ENCODE measurements around the gene HOXB5. TPM values are rescaled to one million over a fixed set of nuclear protein-coding genes. Genes with fewer than 3 reads are reported as not detected.

The HOXB5 gene
- total RNA-seq, 1 donor from 2014 or later = 3.9 TPM

DNA sequence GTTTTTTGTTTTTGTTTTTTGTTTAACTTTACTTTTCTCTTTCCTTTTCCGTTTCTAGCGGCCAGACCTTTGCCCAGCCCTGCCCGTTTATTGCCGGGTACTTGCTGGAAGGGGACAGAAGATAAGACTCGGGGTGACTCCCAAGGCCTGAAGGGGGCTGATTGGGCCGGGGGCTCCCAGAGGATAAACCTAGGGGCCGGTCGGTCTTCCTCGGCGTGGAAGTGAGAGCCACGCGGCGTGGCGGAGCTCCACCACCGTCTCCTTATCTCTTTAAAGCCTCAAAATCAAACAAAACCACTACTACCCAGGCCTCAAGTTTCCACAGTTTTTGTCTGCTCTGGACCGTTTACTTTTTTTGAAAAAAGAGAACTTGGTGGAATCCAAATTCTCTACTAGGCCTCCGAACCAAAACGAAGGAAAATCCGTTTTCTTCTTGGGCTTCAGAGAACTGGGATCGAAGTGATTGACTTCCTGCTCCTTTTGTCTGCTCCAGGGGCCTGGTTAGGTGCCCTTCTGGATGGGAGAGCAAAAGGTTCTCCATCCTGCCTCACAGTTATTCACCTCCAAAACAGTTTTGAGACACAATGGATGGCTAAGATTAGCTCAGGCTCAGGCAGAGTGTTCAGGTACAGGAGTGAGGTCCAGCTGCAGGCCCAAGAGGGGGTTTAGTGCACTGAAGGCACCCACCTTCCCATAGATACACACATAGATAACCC, 41.1 kb upstream of the HOXB5 start:
- ATAC-seq = no peak
- Histone ChIP-seq H3K27me3 (ENCODE audit: low read depth) (peaks cover 100% of the 10 kb centered on the region), H3K9me3 (no peaks in the 10 kb centered on the region), H3K4me3 (no peak overlapping the region), H3K27ac (no peak overlapping the region), H3K4me1 (peaks cover 5% of the 10 kb centered on the region), H3K36me3 (no peaks in the 10 kb centered on the region)
- TF ChIP-seq, protein P1, sequence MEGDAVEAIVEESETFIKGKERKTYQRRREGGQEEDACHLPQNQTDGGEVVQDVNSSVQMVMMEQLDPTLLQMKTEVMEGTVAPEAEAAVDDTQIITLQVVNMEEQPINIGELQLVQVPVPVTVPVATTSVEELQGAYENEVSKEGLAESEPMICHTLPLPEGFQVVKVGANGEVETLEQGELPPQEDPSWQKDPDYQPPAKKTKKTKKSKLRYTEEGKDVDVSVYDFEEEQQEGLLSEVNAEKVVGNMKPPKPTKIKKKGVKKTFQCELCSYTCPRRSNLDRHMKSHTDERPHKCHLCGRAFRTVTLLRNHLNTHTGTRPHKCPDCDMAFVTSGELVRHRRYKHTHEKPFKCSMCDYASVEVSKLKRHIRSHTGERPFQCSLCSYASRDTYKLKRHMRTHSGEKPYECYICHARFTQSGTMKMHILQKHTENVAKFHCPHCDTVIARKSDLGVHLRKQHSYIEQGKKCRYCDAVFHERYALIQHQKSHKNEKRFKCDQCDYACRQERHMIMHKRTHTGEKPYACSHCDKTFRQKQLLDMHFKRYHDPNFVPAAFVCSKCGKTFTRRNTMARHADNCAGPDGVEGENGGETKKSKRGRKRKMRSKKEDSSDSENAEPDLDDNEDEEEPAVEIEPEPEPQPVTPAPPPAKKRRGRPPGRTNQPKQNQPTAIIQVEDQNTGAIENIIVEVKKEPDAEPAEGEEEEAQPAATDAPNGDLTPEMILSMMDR (IDR thresholded peaks at IDR 0.05) = no peak
- intact Hi-C loops (cut with DNase I) = no loop called here
- DNase-seq = no peak

DNA sequence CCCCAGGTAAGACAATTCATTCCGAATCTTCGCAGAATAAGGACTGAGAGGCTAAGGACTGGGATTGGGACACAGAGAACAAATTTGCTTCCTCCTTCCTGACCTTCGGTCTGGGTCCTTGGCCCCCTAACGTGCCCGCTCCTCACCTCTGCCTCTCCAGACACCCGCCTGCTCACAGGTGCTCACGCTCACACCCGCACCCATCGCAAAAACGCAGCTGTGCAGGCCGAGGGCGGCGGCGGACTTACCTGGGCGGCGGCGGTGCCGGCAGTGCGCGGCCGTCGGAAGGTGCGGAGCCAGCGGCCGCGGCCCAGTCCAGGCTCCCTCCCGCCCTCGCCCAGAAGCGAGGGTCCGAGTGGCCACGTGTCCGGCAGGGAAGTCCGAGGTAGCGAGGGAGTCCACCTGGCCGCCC, 39.7 kb upstream of the HOXB5 start:
- Histone ChIP-seq H3K4me3 (no peak overlapping the region), H3K9me3 (no peaks in the 10 kb centered on the region), H3K27ac (no peak overlapping the region), H3K27me3 (ENCODE audit: low read depth) (peaks cover 100% of the 10 kb centered on the region), H3K4me1 (peaks cover 5% of the 10 kb centered on the region), H3K36me3 (no peaks in the 10 kb centered on the region)
- intact Hi-C loops (cut with DNase I) = no loop called here
- TF ChIP-seq, protein P1 (IDR thresholded peaks at IDR 0.05) = no peak
- DNase-seq = no peak
- ATAC-seq = no peak

DNA sequence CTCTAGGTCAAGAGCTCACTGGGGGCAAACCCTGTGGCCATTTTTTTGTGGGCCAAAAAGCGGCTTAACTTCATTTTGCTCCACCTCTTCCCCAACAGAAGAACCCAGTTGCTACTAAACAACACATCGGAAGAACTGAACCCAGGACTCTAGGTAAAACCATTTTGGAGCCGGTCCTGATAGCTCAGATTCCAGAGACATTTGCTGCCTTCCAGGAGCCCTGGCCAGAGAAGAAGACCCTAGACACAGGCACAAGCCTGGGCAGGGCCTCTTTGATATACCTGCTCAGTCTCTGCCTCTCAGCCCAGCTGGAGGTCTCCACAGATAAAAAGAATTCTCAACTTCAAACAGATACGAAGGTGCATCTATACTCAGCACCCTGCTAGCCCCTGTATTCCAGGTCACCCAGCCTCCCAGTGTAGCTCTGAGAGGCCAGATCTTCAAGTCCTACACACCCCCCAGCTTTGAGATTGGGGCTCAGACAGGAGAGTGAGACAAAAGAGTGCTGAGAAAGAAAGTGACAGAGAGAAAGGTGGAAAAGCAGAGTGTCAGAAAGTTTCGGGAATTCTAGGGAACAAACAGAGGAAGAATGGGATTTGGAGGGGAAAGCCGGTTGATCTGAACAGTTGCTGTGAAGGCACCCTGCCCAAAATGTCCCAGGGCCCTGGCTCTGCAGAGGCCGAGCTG, 39.1 kb upstream of the HOXB5 start:
- DNase-seq = no peak

DNA sequence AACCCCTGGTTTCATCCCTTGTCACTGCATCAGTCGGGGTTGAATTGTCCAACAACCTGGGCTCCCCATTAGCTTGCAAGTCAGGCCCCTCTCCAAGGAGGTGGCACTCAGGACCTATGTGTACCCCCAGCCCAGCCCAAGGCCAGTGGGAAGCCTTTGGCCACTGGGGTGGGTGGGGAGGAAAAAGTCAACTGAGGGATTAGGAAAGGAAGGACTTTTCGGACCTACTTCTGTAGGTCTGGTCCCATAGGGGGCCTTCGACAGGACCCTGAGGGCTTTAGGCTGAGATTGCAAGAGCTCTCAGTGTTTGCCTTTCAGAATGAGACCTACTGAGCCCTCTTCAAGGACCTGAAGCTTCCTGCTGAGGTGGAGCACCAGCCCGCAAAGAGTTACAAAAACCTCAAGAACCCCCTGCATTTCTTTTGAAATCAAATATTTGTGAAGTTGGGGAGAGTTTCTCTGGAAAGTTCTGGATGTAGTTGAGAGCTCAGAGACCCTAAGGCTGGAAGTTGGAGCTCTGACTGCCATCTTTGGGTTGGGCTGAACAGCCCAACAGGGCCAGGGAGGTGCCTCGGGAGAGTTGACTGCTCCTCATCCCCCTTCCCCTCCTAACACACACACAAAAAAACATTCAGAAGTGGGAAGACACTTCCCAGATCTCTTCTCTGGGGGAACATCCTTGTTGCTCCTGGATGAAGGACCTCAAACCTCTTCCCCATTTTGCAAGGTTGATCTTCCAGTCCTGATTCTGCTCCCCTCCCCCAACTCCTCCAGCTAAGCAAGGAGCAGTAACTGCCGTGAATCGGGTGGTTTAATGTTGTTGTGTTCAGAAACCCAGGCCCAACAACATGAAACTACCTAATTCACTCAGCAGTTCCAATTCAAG, 38.4 kb upstream of the HOXB5 start:
- TF ChIP-seq, protein P1 (IDR thresholded peaks at IDR 0.05) = no peak
- H3K27me3 ChIP-seq (ENCODE audit: low read depth) = peaks cover 100% of the 10 kb centered on the region
- no peak overlapping the region for H3K27ac ChIP-seq
- H3K4me3 ChIP-seq = no peak overlapping the region
- no peaks in the 10 kb centered on the region for H3K36me3 ChIP-seq
- H3K9me3 ChIP-seq = no peaks in the 10 kb centered on the region
- intact Hi-C loops (cut with DNase I) = no loop called here
- DNase-seq = no peak
- ATAC-seq = no peak
- H3K4me1 ChIP-seq = peaks cover 8% of the 10 kb centered on the region

More for the DNA sequence above, 39.1 kb upstream of the HOXB5 start:
- no peak for ATAC-seq
- Histone ChIP-seq H3K4me3 (no peak overlapping the region), H3K27me3 (ENCODE audit: low read depth) (peaks cover 100% of the 10 kb centered on the region), H3K9me3 (no peaks in the 10 kb centered on the region), H3K27ac (no peak overlapping the region), H3K36me3 (no peaks in the 10 kb centered on the region), H3K4me1 (peaks cover 5% of the 10 kb centered on the region)
- intact Hi-C loops (cut with DNase I) = no loop called here
- TF ChIP-seq, protein P1 (IDR thresholded peaks at IDR 0.05) = no peak

DNA sequence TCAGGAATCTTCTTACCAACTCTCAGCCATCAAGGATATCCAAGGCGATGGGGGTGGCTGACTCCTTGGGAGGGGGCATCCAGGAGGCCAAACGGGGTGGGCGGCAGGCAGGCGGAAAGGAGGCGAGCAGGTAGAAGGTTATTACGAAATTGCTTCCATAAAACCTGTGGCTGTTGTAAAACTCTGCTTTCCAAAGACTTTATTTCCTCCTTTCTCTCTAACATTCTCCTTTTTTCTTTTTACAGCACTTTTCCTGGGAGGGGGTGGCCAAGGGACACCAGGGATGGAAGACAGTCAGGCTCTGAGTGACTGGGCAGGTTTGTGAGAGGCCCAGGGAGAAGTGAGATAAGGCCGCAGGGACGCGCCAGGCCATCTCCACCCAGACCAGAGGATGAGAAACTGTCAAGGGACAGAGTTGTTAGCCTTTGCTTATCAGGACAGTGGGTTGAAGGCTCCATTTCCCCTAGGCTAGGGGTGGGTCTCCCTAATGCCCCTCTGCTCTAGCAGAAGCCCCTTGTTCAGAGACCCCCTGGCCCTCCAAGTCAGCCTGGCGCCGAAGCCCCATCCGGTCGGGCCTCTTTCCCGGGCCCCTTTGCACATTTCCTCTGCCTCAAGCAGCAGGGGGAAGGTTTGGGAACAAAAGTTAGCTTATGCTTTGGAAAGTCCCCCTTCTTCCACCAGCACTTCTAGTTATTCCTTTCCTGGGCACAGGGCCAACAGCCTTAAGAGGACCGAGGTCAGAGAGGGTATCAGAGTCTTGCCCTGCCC, 37.5 kb upstream of the HOXB5 start:
- Histone ChIP-seq H3K27ac (no peak overlapping the region), H3K4me1 (peaks cover 16% of the 10 kb centered on the region), H3K36me3 (no peaks in the 10 kb centered on the region), H3K27me3 (ENCODE audit: low read depth) (peaks cover 100% of the 10 kb centered on the region), H3K9me3 (no peaks in the 10 kb centered on the region), H3K4me3 (no peak overlapping the region)
- TF ChIP-seq, protein P1 (IDR thresholded peaks at IDR 0.05) = no peak
- intact Hi-C loops (cut with DNase I) = no loop called here
- no peak for ATAC-seq
- no peak for DNase-seq
